GM19397 (cell line): ENCODE results near the gene ZMAT5.

Source experiments
- ATAC-seq: cut with Tn5 transposase; IDR thresholded peaks from one replicate; pipeline ENCODE4 v1.9.1; 2021; ENCODE audit warnings: mild to moderate bottlenecking, moderate library complexity; ENCODE audit not compliant: unreplicated experiment

Gene ZMAT5

GRCh38 chr22:29691636-29692326 is 75.0 kb downstream of the ZMAT5 start:
- ATAC-seq = no peak

- ATAC-seq = no peak
Observed at GRCh38 chr22:29690476-29690875, 76.3 kb downstream of the ZMAT5 start.

- no peak for ATAC-seq
Observed at GRCh38 chr22:29689880-29690213, 77.0 kb downstream of the ZMAT5 start.

GRCh38 chr22:29689206-29689879 is 77.5 kb downstream of the ZMAT5 start:
- no peak for ATAC-seq

GRCh38 chr22:29684244-29684643 is 82.6 kb downstream of the ZMAT5 start:
- no peak for ATAC-seq

- no peak for ATAC-seq
Observed at GRCh38 chr22:29683536-29683935, 83.3 kb downstream of the ZMAT5 start.
